Epithelial cell of esophagus (primary cell): ENCODE results near the gene TDRD7.

ENCODE experiments used
- DNase-seq: peaks from one replicate; pipeline ENCODE4 v3.0.0; 2010; ENCODE audit warnings: low read depth
- H3K4me3 ChIP-seq: 2 replicates; pipeline ENCODE4 v1.5.1; 2011; ENCODE audit warnings: mild to moderate bottlenecking, low read length, control low read depth
- TF ChIP-seq, protein P1 (sequence below): IDR thresholded peaks from 2 replicates; pipeline ENCODE4 v1.5.1; 2011; ENCODE audit warnings: low read depth, mild to moderate bottlenecking, low read length, control low read depth, inconsistent platforms; ENCODE audit not compliant: insufficient read depth; ENCODE audit errors: missing control alignments

TDRD7 gene

DNA sequence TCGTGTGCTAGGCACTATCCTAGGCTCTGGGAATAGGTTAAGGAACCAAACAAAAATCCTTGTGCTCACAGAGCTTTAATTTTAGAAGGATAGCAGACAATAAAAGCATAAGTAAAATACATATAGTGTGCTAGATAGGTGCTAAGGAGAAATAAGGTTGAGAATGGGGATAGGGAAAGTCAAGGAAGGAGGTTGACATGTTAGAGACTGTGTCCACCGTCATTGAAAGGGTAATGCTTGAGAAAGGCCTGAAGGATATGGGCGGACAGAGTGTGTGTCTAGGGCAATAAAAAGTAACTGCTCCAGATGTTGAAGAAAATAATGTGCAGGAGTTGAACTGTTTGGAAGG lies 482 bp upstream of the TDRD7 start:
- TF ChIP-seq, protein P1, sequence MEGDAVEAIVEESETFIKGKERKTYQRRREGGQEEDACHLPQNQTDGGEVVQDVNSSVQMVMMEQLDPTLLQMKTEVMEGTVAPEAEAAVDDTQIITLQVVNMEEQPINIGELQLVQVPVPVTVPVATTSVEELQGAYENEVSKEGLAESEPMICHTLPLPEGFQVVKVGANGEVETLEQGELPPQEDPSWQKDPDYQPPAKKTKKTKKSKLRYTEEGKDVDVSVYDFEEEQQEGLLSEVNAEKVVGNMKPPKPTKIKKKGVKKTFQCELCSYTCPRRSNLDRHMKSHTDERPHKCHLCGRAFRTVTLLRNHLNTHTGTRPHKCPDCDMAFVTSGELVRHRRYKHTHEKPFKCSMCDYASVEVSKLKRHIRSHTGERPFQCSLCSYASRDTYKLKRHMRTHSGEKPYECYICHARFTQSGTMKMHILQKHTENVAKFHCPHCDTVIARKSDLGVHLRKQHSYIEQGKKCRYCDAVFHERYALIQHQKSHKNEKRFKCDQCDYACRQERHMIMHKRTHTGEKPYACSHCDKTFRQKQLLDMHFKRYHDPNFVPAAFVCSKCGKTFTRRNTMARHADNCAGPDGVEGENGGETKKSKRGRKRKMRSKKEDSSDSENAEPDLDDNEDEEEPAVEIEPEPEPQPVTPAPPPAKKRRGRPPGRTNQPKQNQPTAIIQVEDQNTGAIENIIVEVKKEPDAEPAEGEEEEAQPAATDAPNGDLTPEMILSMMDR = no peak
- no peak for DNase-seq
- peak overlapping the region; percentile 47 for H3K4me3 ChIP-seq

DNA sequence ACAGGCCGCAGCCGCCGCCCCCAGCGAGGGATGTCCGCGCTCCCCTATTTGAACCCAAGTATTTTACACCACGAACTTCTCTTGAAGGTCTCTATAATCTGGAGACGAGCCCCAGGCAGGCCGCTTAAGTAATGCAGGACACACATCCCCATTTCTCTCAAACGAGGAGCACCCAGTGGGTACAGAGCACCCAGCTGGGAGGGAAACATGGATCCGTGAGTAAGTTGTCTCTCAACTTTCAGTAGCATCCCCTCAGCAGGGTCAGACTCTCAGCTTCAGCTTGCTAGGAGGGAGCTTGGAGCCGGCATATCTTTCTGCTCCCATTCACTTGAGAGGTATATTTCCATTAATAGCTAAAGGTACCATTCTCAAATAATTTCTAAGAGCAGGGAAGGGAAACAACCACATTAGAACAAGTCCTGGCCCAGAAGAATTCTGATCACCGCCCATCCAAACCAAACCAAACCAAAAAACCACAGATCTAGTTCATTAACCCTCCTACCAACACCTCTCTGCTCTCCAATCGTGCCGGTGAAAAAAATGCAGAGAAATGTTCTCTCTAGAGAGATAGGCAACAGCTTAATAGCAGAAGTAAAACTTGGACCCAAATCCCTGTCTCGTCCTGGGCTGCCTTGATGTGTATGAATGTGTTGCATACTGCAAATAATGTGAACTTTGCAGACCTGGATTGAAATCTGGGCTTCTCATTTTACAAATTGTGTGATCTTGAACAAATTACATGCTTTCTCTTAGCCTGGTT lies 910 bp downstream of the TDRD7 start:
- peak; percentile 4 for DNase-seq
- TF ChIP-seq, protein P1 = no peak
- peak overlapping the region; percentile 54 for H3K4me3 ChIP-seq

DNA sequence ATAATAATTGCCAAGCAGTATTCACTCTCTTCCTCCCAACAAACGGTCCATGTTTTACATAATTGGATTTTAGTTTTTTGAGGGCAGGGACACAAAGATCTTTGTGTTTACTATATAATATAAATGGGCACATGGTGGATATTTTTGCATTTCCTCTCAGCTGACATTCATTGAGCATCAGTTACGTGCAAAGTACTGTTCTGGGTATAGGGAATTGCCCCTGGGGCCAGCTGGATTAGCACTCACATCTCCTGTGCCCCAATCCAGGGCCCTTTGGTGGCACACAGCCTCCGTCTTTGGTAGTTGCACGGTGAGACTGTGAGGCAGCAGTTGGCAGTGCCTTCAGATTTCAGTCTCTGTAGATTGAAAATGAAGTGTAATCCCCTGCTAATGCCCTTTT lies 1.6 kb downstream of the TDRD7 start:
- no peak overlapping the region for H3K4me3 ChIP-seq
- TF ChIP-seq, protein P1 = no peak
- no peak for DNase-seq

DNA sequence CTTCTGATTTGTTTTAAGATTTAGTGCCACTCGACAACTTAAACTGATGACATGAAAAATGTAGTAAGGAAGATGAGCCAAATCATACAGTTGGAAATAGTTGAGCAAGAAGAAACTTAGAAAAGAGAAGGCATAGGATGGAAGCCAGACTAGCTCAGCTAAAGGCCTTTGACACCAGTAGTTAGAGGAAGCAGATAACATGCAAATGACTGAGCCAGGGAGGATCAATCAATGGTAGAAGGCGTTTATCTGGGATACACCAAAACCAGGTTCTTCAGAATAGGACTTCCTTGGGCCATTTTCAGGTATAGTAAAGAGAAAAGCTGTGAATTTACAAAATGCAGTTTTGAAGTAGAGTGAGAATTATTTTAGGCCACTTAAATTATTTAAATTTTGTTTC lies 3.2 kb downstream of the TDRD7 start:
- H3K4me3 ChIP-seq = no peak overlapping the region
- TF ChIP-seq, protein P1 = no peak
- DNase-seq = no peak

DNA sequence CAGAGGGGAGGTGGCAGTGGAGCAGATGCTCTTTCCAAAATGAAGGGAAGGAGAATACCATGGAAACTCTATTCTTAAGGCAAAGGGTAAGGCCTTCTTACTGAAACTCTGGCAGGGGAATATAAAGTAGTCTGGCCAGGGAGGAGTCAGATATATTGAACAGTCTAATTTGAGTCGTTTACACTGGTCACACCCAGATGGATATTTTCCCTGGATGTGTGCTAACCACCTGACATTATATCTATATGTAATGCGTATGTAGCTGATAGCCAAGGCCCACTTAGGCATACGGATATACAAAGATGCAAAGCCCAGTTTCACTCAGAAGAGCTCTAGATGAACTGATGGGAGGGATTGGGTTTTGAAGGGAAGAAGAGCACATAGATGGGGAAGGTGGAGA lies 7.0 kb downstream of the TDRD7 start:
- TF ChIP-seq, protein P1 = no peak
- DNase-seq = no peak

DNA sequence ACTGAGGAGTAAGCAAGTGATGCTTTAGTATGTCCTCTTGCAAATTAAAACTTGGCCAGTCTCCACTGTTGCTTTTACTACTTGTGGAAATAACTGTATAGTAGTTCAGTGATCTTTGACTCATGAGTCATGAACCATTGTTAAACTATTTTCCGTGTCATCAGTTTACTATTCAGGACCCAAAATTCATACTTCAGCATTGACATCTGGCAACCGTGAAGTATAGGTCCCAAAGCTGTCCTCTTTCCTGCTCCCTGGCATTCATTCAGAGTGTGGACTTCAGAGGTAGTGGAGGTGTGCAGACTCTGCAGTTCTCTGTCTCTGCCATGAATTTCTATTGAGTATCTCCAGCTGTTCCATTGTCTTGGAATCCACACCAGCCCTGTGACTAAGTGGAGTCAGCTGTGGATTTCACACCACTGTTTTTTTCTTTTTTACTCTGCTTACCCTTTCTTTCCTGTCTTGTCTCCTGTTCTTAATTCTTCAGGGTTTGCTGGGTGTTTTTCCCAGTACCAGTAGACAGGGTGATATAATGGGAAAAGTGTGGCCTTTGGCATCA lies 7.5 kb downstream of the TDRD7 start:
- H3K4me3 ChIP-seq = no peak overlapping the region
- TF ChIP-seq, protein P1 = no peak
- peak; percentile 7 for DNase-seq

More for the DNA sequence above, 7.0 kb downstream of the TDRD7 start:
- H3K4me3 ChIP-seq = no peak overlapping the region
